ENCODE measurements around the gene KCNQ1.
A peak's percentile ranks its signal among the peaks of the same experiment; 100 is the strongest.

The KCNQ1 gene

DNA sequence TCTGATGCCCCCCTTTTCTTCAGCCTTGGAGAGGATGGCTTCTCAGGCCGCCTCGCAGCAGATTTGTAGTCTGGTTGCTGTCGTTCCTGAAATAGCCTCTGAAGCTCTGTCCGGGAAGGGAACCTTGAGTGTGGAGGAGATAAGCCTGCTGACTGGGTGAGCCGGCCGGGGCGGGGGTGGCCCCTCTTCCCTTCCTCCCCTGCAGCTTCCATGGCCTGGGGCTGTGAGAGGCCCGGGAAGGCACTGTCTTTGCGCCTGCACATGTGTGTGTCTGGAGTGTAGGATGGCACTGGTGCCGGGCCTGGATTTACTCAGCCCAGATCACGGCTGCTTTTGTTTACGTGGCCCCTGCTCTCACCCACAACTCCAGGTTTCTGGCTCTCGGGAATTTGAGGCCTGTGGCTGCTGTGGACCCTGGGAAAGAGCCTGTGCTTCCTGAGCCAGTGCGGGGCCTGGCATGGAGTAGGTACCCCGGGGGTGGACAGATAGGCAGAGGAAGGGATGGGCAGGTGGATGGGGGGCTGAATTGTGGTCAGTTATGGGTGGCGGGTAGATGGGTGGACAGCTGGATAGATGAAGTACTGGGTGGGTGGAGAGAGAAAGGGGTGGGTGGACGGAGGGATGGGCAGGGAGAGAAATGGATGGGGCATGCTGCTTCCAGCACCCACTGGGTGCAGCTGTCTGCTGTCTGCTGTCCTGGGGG, 16.6 kb downstream of the KCNQ1 start:
- H3K36me3 ChIP-seq (ENCODE audit: control insufficient read depth in 2 of 2, insufficient read depth in 2 of 2, low read length in 2 of 2): no peaks in the 10 kb centered on the region
- no peak overlapping the region for H3K9ac ChIP-seq (ENCODE audit: low read depth in 1 of 2, low read length in 2 of 2)
- peaks cover 31 to 33% of the 10 kb centered on the region in 2 donors for H3K4me1 ChIP-seq (ENCODE audit: control insufficient read depth in 2 of 2, insufficient read depth in 2 of 2, low read length in 2 of 2)
- no peak overlapping the region for H3K27ac ChIP-seq (ENCODE audit: low read depth in 2 of 2, low read length in 2 of 2)
- H3K4me3 ChIP-seq (ENCODE audit: low read length in 2 of 2): no peak overlapping the region
- H3K9me3 ChIP-seq (ENCODE audit: control insufficient read depth in 2 of 2, low read length in 2 of 2): no peaks in the 10 kb centered on the region
- no peaks in the 10 kb centered on the region for H3K27me3 ChIP-seq (ENCODE audit: control insufficient read depth in 2 of 2, insufficient read depth in 2 of 2, low read length in 2 of 2)

DNA sequence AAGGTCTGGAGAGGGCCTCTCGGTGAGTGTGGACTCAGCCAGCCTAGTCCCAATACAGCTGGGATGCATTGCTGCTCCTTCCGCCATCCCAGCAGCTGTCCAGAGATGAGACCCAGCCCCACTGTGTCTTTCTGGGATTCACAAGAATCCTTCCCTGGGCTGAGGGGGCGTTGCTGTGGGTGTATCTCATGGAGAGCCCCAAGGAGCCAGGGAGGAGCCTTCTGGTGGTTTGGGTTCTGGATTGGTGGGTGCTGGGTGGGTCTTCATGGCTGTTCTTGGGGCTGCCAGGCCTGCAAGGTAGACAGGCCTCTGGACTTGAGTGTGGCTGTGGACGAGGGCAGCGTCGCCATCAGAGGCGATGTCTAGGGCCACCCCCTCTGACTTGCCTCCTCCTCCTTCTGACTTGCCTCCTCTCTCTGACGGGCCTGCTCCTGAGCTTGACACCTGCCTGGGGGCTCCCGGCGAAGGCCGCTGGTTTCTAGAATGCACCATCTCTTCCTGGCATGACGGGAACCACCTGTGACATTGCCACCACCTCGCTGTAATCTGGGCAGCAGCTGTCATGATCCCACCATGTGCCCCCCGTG, 17.2 kb downstream of the KCNQ1 start:
- no peaks in the 10 kb centered on the region for H3K27me3 ChIP-seq (ENCODE audit: control insufficient read depth in 2 of 2, insufficient read depth in 2 of 2, low read length in 2 of 2)
- no peak overlapping the region for H3K4me3 ChIP-seq (ENCODE audit: low read length in 2 of 2)
- H3K9me3 ChIP-seq (ENCODE audit: control insufficient read depth in 2 of 2, low read length in 2 of 2): no peaks in the 10 kb centered on the region
- H3K27ac ChIP-seq (ENCODE audit: low read depth in 2 of 2, low read length in 2 of 2): no peak overlapping the region
- no peak overlapping the region for H3K9ac ChIP-seq (ENCODE audit: low read depth in 1 of 2, low read length in 2 of 2)
- H3K36me3 ChIP-seq (ENCODE audit: control insufficient read depth in 2 of 2, insufficient read depth in 2 of 2, low read length in 2 of 2): no peaks in the 10 kb centered on the region
- H3K4me1 ChIP-seq (ENCODE audit: control insufficient read depth in 2 of 2, insufficient read depth in 2 of 2, low read length in 2 of 2): peaks cover 33 to 35% of the 10 kb centered on the region in 2 donors

DNA sequence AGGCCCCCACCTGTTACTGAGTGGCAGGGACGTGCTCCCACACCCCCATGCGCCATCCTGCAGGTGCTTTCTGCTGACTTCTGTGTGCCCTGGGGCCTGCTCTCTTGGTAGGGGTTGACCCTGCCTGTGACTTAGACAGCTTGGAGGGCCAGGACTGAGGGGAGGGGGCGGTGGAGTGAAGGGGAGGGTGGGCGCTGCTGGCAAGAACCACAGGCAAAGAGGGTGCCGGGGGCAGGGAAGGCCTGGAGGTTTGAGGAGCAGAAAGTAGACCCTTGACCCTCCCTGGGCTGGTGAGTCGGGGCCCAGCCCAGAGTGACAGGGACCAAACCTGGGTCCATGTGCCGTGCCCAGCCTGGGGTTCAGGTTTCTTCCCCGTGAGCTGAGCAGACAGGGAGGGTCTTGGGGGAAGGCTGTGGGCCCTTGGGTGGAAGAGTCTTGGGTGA, 17.8 kb downstream of the KCNQ1 start:
- Histone ChIP-seq H3K27me3 (ENCODE audit: control insufficient read depth in 2 of 2, insufficient read depth in 2 of 2, low read length in 2 of 2) (no peaks in the 10 kb centered on the region), H3K9me3 (ENCODE audit: control insufficient read depth in 2 of 2, low read length in 2 of 2) (no peaks in the 10 kb centered on the region), H3K36me3 (ENCODE audit: control insufficient read depth in 2 of 2, insufficient read depth in 2 of 2, low read length in 2 of 2) (no peaks in the 10 kb centered on the region), H3K9ac (ENCODE audit: low read depth in 1 of 2, low read length in 2 of 2) (peak overlapping the region in 1 of 2 donors; percentile 55), H3K27ac (ENCODE audit: low read depth in 2 of 2, low read length in 2 of 2) (peak overlapping the region in 1 of 2 donors; percentile 19), H3K4me1 (ENCODE audit: control insufficient read depth in 2 of 2, insufficient read depth in 2 of 2, low read length in 2 of 2) (peaks cover 35 to 36% of the 10 kb centered on the region in 2 donors), H3K4me3 (ENCODE audit: low read length in 2 of 2) (no peak overlapping the region)

DNA sequence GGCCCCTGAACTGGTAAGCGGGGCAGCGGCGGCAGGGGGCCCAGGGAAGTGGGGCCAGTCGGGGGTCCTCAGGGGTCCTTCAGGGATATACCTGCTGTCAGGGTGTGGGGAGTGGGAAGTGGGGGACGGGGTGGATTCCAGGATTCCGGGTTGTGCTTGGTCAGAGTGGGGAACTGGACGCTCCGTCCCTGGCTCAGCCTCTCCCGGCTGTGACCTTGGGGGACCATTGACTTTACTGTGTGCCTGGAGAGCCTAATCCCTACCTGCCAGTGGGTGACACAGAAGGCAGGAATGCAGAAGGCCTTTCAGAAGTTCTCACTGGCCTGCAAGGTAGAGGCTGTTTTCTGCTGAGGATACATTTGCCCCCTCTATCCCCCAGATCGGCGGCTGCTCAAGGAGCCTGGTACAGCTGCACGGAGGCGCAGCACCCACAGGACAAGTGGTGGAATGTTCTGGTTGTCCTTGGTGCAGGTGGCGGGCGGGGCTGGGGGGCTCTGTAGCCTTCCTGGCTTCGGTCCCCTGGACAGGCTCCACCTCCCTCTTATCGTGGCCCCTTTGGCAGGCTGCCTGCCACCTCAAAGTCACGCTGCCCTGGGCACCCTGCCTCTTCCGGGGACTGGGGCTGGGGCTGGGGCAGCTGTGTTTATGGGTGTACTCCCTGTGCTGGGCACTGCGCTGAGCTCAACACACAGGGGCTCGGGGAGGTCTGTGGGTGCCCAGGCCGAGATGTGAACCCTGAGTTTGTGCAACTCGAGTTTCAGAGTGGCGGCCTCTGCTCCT, 18.4 kb downstream of the KCNQ1 start:
- peaks cover 37 to 40% of the 10 kb centered on the region in 2 donors for H3K4me1 ChIP-seq (ENCODE audit: control insufficient read depth in 2 of 2, insufficient read depth in 2 of 2, low read length in 2 of 2)
- no peaks in the 10 kb centered on the region for H3K27me3 ChIP-seq (ENCODE audit: control insufficient read depth in 2 of 2, insufficient read depth in 2 of 2, low read length in 2 of 2)
- H3K36me3 ChIP-seq (ENCODE audit: control insufficient read depth in 2 of 2, insufficient read depth in 2 of 2, low read length in 2 of 2): no peaks in the 10 kb centered on the region
- peak overlapping the region in 1 of 2 donors; percentile 48 for H3K4me3 ChIP-seq (ENCODE audit: low read length in 2 of 2)
- no peaks in the 10 kb centered on the region for H3K9me3 ChIP-seq (ENCODE audit: control insufficient read depth in 2 of 2, low read length in 2 of 2)
- peak overlapping the region in 1 of 2 donors; percentile 55 for H3K9ac ChIP-seq (ENCODE audit: low read depth in 1 of 2, low read length in 2 of 2)
- peak overlapping the region in 1 of 2 donors; percentile 19 for H3K27ac ChIP-seq (ENCODE audit: low read depth in 2 of 2, low read length in 2 of 2)

- peaks cover 37 to 39% of the 10 kb centered on the region in 2 donors for H3K4me1 ChIP-seq (ENCODE audit: control insufficient read depth in 2 of 2, insufficient read depth in 2 of 2, low read length in 2 of 2)
- H3K27me3 ChIP-seq (ENCODE audit: control insufficient read depth in 2 of 2, insufficient read depth in 2 of 2, low read length in 2 of 2): no peaks in the 10 kb centered on the region
- H3K27ac ChIP-seq (ENCODE audit: low read depth in 2 of 2, low read length in 2 of 2): no peak overlapping the region
- H3K36me3 ChIP-seq (ENCODE audit: control insufficient read depth in 2 of 2, insufficient read depth in 2 of 2, low read length in 2 of 2): no peaks in the 10 kb centered on the region
- H3K9ac ChIP-seq (ENCODE audit: low read depth in 1 of 2, low read length in 2 of 2): peak overlapping the region; percentile 32 to 36
- peak overlapping the region in 1 of 2 donors; percentile 10 for H3K4me3 ChIP-seq (ENCODE audit: low read length in 2 of 2)
- H3K9me3 ChIP-seq (ENCODE audit: control insufficient read depth in 2 of 2, low read length in 2 of 2): no peaks in the 10 kb centered on the region
Observed at GRCh38 chr11:2463766-2464277, 19.0 kb downstream of the KCNQ1 start.

DNA sequence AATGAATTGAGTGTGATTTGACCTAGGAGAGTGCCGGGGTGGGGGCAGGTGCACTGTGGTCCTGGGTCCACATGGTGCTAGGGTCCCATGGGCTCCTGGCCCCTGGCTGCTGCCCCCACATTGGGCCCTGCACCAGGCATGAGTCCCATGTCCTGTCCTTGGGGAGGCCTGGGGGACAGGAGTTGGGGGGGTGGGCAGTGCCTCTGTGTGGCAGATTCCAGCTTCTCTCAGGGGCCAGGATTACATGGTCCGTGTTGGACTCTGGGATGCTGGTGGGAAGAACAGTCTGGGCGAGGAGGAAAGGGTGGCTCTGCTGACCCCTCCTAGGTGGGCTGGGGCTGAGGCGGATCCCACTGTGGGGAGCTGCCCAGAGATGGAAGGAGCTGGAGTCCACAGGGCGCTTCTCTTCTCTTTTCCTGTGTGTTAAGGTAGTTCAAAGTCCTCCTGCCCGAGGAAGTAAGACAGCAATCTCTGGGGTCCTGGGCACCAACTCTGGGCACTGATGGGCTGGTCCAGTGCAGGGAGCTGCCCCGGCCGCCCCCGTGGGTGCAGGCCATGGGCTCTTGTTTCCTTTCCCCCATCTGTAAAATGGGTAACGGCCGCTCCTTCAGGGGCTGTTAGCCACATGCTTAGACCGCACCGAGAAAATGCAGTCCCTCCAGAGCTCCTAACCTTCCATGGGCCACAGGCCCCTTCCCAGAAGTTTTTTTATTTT, 19.8 kb downstream of the KCNQ1 start:
- H3K9me3 ChIP-seq (ENCODE audit: control insufficient read depth in 2 of 2, low read length in 2 of 2): no peaks in the 10 kb centered on the region
- no peaks in the 10 kb centered on the region for H3K36me3 ChIP-seq (ENCODE audit: control insufficient read depth in 2 of 2, insufficient read depth in 2 of 2, low read length in 2 of 2)
- H3K4me1 ChIP-seq (ENCODE audit: control insufficient read depth in 2 of 2, insufficient read depth in 2 of 2, low read length in 2 of 2): peaks cover 32 to 34% of the 10 kb centered on the region in 2 donors
- H3K27ac ChIP-seq (ENCODE audit: low read depth in 2 of 2, low read length in 2 of 2): no peak overlapping the region
- no peak overlapping the region for H3K9ac ChIP-seq (ENCODE audit: low read depth in 1 of 2, low read length in 2 of 2)
- no peaks in the 10 kb centered on the region for H3K27me3 ChIP-seq (ENCODE audit: control insufficient read depth in 2 of 2, insufficient read depth in 2 of 2, low read length in 2 of 2)
- no peak overlapping the region for H3K4me3 ChIP-seq (ENCODE audit: low read length in 2 of 2)

DNA sequence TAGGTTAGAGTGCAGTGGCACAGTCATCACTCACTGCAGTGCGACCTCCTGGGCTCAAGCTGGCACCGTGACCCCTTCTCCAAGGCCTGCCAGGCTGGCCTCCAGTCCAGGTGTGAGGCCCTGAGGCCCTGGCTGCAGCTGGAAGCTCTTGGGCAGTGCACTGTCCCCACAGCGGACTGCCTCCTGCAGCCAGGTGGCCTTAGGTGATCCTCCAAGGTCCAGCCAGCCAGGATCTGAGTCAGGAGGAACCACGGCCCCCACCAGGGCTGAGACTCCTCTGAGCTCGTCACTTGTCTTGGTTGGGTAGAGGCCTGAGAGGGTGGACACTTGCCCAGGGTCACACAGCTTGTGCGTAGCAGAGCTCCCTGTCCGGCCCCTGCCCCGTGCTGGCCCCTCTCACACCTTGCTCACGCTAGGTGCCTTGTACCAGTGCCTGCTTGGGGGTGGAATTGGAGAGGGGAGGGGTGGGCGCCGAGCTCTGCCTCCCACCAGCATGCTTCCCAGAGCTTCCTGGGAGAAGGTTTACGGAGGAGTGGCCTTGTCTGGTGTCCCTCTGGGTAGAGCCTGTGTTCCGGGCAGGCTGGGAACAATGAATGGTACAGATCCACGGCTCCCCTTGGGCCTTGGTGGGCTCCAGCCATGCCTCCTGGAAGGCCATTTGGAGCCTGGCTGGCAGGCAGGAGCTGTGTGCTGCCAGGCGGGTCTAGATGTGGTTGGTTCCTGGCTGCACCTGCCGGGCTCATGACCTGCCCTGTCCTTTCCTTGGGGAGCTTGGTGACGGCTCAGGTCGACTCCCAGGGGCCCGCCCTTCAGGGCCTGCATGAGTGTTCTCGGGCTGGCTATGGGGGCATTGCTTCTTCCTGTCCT, 20.6 kb downstream of the KCNQ1 start:
- Histone ChIP-seq H3K9me3 (ENCODE audit: control insufficient read depth in 2 of 2, low read length in 2 of 2) (no peaks in the 10 kb centered on the region), H3K9ac (ENCODE audit: low read depth in 1 of 2, low read length in 2 of 2) (no peak overlapping the region), H3K27me3 (ENCODE audit: control insufficient read depth in 2 of 2, insufficient read depth in 2 of 2, low read length in 2 of 2) (no peaks in the 10 kb centered on the region), H3K4me1 (ENCODE audit: control insufficient read depth in 2 of 2, insufficient read depth in 2 of 2, low read length in 2 of 2) (peaks cover 30 to 32% of the 10 kb centered on the region in 2 donors), H3K27ac (ENCODE audit: low read depth in 2 of 2, low read length in 2 of 2) (no peak overlapping the region), H3K4me3 (ENCODE audit: low read length in 2 of 2) (no peak overlapping the region), H3K36me3 (ENCODE audit: control insufficient read depth in 2 of 2, insufficient read depth in 2 of 2, low read length in 2 of 2) (no peaks in the 10 kb centered on the region)

DNA sequence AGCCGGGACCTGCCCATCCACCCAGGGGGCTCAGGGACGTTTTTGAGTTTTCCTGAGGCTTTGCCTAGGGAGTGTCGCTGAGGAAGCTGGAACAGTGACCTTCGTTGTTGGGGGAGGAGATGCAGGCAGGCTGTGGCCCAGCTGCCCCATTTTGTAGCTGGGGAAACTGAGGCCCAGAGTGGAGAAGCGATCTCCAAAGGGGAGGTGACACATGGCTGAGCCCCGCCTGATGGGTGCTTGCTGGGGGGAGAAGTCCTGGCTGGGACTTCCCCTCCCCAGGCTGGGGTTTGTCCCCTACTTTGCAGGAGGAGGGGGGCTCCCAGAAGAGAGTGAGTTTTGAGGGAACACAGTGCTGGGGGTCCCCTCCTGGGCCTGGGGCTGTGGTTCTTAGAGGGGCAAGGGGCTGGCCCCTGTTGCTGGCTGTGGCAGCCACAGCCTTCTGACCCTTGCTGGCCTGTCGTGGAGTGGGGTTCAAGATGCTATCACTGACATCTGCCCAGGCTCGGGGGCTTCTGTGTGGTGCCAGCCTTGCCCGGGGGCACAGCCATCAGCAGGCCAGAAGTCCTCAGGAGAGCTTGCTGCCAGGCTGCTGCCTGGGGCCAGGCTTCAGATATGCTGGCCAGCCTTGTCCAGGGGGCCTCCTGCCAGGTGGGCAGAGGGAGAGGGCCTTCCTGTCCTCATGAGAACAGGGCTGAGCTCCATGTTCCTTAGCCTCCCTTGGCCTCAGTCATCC, 21.4 kb downstream of the KCNQ1 start:
- Histone ChIP-seq H3K4me1 (ENCODE audit: control insufficient read depth in 2 of 2, insufficient read depth in 2 of 2, low read length in 2 of 2) (peaks cover 29 to 30% of the 10 kb centered on the region in 2 donors), H3K27me3 (ENCODE audit: control insufficient read depth in 2 of 2, insufficient read depth in 2 of 2, low read length in 2 of 2) (no peaks in the 10 kb centered on the region), H3K27ac (ENCODE audit: low read depth in 2 of 2, low read length in 2 of 2) (no peak overlapping the region), H3K36me3 (ENCODE audit: control insufficient read depth in 2 of 2, insufficient read depth in 2 of 2, low read length in 2 of 2) (no peaks in the 10 kb centered on the region), H3K9me3 (ENCODE audit: control insufficient read depth in 2 of 2, low read length in 2 of 2) (no peaks in the 10 kb centered on the region), H3K9ac (ENCODE audit: low read depth in 1 of 2, low read length in 2 of 2) (no peak overlapping the region), H3K4me3 (ENCODE audit: low read length in 2 of 2) (no peak overlapping the region)

All from mucosa of rectum (tissue), 2 donors.